Activated CD8-positive, alpha-beta T cell treated with anti-CD3 and anti-CD28 coated beads, Interleukin-2, amount 10 ng/mL, durations not matched to agents 7 days and 5 days (primary cell): ENCODE measurements around the gene KCNJ5. TPM values are rescaled to one million over a fixed set of nuclear protein-coding genes. Genes with fewer than 3 reads are reported as not detected.

ENCODE experiments used
- ATAC-seq: fragments of 150-1000 bp; cut with Tn5 transposase; one replicate; pipeline ENCODE4 v1.10.0; 2021; ENCODE audit warnings: moderate library complexity
- CTCF ChIA-PET: fragments of 350-600 bp; sonication (Branson Sonifier 250); formaldehyde crosslinking; loops from one replicate; lab custom pipeline; 2021; ENCODE audit warnings: antibody characterized with exemption; lab: Charles Lee
- POLR2A ChIA-PET: fragments of 350-600 bp; sonication (Branson Sonifier 250); formaldehyde crosslinking; loops from one replicate; lab custom pipeline; 2021; ENCODE audit warnings: antibody characterized with exemption; lab: Charles Lee
- DNase-seq: peaks from one replicate; pipeline ENCODE4 v3.0.0-alpha.2; 2020
- H3K27ac Mint-ChIP-seq: one replicate; pipeline ENCODE4 v1.8.0; 2021; ENCODE audit warnings: mild to moderate bottlenecking, mixed read lengths
- H3K27me3 Mint-ChIP-seq: one replicate; pipeline ENCODE4 v1.8.0; 2021; ENCODE audit warnings: low read depth, mixed read lengths
- H3K36me3 Mint-ChIP-seq: one replicate; pipeline ENCODE4 v1.8.0; 2021; ENCODE audit warnings: low read depth, mixed read lengths
- H3K4me1 Mint-ChIP-seq: one replicate; pipeline ENCODE4 v1.8.0; 2021; ENCODE audit warnings: low read depth, mixed read lengths
- H3K4me3 Mint-ChIP-seq: one replicate; pipeline ENCODE4 v1.8.0; 2021; ENCODE audit warnings: mild to moderate bottlenecking, mixed read lengths
- H3K9me3 Mint-ChIP-seq: one replicate; pipeline ENCODE4 v1.8.0; 2022; ENCODE audit warnings: mixed read lengths; ENCODE audit not compliant: insufficient read depth
- total RNA-seq, 2 experiments: library from RNA; stranded (reverse); gene quantifications; one replicate each; pipeline ENCODE4 v1.2.3, GENCODE V29; 2021

The KCNJ5 gene
- not detected for total RNA-seq

DNA sequence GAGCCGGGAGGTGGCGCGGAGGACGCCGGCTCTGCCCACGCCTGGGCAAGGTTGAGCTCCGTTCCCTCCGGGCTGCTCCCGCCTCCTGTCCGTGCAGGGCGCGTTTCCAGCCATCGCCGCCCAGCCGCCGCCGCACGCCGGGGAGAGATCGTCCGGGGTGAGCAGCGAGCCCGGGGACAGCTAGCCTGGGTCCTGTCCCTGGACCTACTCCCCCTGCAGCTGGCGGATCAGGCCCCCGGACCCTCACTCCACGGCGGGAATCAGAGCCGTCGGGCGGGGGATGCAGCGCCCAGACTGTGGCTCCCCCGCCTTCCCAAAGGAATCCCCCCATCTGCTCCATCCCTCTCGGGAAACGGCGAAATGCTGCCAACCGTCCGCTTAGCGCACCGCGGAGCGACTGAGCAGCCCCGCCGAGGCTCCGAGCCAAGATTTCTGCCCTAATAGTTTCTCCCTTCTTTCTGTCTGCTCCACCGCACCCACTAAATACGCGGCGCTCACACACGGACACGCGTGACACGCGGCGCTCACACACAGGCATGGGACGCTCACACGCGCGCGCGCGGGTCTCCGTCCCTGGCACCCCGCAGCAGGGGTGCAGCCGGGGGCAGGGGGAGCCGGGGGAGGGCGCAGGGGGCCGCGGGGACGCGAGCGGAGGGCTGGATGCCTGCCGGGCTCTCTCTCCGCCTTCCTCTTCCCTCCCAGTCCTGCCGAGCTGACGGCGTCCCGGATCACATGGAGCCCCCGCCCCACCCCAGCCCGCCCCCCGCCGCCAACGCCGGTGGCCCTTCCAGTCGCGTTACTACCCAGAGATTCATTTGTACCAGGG, at the start of gene KCNJ5:
Gene KCNJ5 (plus strand): TSS at position 814 of the 826 bp plus-strand sequence. CDS start 19,918 bp downstream, outside the sequence.
- Mint-ChIP-seq H3K4me3 (peak within 1 kb of the TSS; percentile 58), H3K27me3 (peaks cover 64% of the 10 kb centered on the region), H3K36me3 (no peaks in the 10 kb centered on the region), H3K9me3 (no peaks in the 10 kb centered on the region), H3K27ac (no peak within 1 kb of the TSS), H3K4me1 (peaks cover 30% of the 10 kb centered on the region)
- CTCF ChIA-PET: interaction anchor here (1.4 to 11.0 kb wide), 3 partner anchors 9 to 66 kb away, joined by 3 to 207 read pairs (median 3); no protein-coding TSS in a partner anchor
- DNase-seq (no peak), ATAC-seq (peak; percentile 35)
- POLR2A ChIA-PET: no interaction called here

DNA sequence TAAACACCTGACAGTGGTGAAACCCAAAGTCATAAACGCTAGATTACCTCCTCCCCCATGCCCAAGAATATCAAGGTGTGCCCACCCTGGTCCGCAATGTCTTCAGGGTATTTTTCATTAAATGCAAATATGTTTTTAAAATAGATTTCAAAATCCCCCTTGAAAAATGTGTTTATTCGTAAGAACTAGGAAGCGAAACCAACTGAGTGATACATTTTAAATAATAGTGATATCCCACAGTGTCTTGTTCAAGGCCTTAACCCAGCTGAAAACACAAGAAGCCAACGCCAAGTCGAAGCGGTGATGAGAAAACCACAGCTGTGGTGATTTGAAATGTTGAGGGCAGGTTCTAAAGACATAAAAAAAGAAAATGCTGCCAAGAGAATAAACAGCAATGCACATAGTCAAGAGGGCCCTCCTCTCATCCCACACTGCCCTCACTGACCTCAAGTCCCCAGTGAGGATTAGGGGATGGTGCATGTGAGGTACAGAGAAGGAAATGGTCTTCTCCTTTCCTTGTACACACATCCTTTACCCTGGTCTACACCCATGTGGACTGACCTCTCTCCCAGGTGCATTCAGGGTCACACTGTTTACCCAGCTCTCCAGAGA, 49.6 kb upstream of the KCNJ5 start:
- Mint-ChIP-seq H3K36me3 (peaks cover 3% of the 10 kb centered on the region), H3K27ac (no peak overlapping the region), H3K4me3 (no peak overlapping the region), H3K9me3 (no peaks in the 10 kb centered on the region), H3K27me3 (no peaks in the 10 kb centered on the region), H3K4me1 (peaks cover 51% of the 10 kb centered on the region)
- ChIA-PET CTCF (interaction anchor here (0.7 to 1.6 kb wide), 4 partner anchors 10 to 684 kb away, joined by 3 to 11 read pairs (median 5); no protein-coding TSS in a partner anchor), POLR2A (no interaction called here)
- ATAC-seq (peak; percentile 37), DNase-seq (no peak)

DNA sequence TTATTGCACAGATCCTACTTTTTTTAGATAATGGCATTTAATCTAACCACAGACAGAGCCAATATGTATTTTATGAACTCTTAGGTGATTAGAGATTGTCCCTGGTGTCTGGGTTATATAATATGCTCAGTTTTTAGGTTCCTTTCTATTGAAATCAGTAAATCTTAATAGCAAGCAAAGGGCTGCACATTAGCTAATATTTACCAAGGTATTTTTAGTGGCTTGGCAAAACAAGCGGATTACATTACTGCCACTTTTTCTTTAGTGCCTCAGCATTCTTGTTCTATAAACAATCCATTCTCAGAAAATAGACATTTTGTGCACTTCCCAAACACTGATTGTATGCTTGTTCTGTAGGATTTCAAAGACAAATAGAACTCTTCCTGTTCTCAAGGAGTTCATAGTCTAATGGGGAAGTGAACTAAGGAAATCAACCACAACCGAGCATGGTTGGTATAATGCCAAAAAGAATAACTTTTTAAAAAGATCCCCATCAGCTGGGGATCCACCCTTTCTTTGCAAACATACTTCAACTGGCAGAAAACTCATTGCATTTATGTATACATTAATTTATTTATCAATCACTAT, 47.9 kb upstream of the KCNJ5 start:
- Mint-ChIP-seq H3K36me3 (peaks cover under 1% of the 10 kb centered on the region), H3K4me1 (peaks cover 37% of the 10 kb centered on the region)
- POLR2A ChIA-PET: interaction anchor here (0.6 kb wide), 1 partner anchor 73 kb away, joined by 3 read pairs; no protein-coding TSS in a partner anchor

DNA sequence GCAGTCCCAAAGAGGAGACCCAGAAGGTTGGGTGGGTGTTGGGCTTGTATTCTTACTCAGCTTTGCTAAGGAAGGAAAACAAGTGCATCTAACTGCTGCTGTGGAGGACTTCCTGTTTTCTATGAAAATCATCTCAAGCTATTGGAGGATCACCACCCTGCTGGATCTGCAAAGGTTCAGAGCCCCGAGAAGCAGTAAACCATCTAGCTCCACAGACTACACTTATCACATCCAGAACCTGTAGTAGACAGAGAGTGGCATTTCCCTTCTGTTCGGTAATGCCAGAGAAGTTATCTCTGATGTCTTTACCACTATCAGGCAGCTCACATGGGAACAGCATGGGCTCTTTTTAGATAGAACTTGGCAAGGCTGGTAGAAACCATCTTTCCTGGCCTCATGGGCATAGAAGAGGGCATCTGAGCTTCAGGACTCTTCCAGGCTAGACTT, 45.8 kb upstream of the KCNJ5 start:
- ATAC-seq: peak; percentile 50
- H3K9me3 Mint-ChIP-seq: no peaks in the 10 kb centered on the region

More for the DNA sequence above, 47.9 kb upstream of the KCNJ5 start:
- CTCF ChIA-PET: interaction anchor here (1.1 to 7.0 kb wide), 5 partner anchors 12 to 685 kb away, joined by 3 to 61 read pairs (median 38); no protein-coding TSS in a partner anchor
- ATAC-seq (no peak), DNase-seq (no peak)
- H3K9me3 Mint-ChIP-seq: no peaks in the 10 kb centered on the region
- H3K27ac Mint-ChIP-seq: no peak overlapping the region
- no peaks in the 10 kb centered on the region for H3K27me3 Mint-ChIP-seq
- no peak overlapping the region for H3K4me3 Mint-ChIP-seq

DNA sequence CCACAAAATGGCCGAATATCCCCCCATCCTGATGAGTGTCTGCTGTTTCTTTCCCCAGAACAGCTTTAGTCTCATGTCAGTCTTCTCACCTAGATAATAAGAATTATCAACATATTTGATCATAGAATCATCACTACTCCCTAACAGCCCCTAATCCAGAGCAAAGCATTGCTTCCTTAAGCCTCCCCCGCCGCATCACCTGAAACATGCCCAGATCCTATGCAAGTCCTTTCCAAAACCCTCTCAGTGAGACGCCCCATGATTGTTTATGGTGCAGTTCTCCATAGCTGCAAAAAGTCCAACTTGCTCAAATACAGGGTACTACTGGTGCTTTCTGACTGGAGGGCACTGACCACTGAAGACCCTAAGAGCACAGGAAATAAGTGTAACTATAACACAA, 44.2 kb upstream of the KCNJ5 start:
- CTCF ChIA-PET: interaction anchor here (1.6 to 7.0 kb wide), 6 partner anchors 12 to 689 kb away, joined by 6 to 61 read pairs (median 32); no protein-coding TSS in a partner anchor
- ATAC-seq (no peak), DNase-seq (no peak)
- Mint-ChIP-seq H3K4me1 (peaks cover 26% of the 10 kb centered on the region), H3K36me3 (no peaks in the 10 kb centered on the region), H3K4me3 (no peak overlapping the region), H3K9me3 (no peaks in the 10 kb centered on the region), H3K27me3 (no peaks in the 10 kb centered on the region), H3K27ac (no peak overlapping the region)
- POLR2A ChIA-PET: no interaction called here

More for the DNA sequence above, 45.8 kb upstream of the KCNJ5 start:
- CTCF ChIA-PET: interaction anchor here (1.2 to 7.0 kb wide), 7 partner anchors 9 to 687 kb away, joined by 7 to 61 read pairs (median 14); no protein-coding TSS in a partner anchor
- H3K27me3 Mint-ChIP-seq: no peaks in the 10 kb centered on the region
- peaks cover 38% of the 10 kb centered on the region for H3K4me1 Mint-ChIP-seq
- no peak overlapping the region for H3K4me3 Mint-ChIP-seq
- POLR2A ChIA-PET: interaction anchor here (0.6 to 1.1 kb wide), 3 partner anchors 14 to 543 kb away, joined by 3 to 5 read pairs (median 4); no protein-coding TSS in a partner anchor
- H3K36me3 Mint-ChIP-seq: no peaks in the 10 kb centered on the region
- peak overlapping the region; percentile 71 for H3K27ac Mint-ChIP-seq
- DNase-seq: no peak

DNA sequence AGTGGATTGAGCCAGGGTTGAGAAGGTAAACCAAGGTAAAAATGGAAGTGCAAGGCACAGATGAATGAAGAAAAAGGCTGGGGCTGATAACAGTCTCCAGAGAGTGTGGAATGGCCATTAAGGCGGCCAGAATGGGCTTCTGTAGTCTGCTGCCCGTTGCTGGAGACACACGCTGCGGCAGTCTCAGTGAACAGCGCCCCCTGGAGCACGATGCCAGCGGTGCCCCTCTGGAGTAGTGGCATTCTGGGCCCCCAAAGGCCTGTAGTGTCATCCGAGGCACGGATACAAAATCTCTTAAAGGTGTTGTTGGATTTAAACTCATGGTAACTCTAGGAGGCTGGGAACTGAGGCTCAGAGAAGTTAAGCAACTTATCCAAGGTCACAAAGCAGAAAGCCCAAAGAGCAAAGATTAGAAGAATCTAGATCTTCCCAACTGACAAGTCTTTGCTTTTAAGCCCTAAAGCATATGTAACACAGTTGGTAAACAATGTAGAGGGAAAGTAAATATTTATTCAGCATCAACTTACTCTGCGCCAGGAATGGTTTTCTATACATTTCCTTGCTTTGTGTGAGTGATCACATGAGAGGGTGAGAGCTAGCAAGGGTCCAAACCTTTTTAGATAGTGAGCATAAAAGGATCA, 42.2 kb upstream of the KCNJ5 start:
- CTCF ChIA-PET: interaction anchor here (0.5 to 7.0 kb wide), 13 partner anchors 10 to 691 kb away, joined by 3 to 61 read pairs (median 4); no protein-coding TSS in a partner anchor
- no peak overlapping the region for H3K4me3 Mint-ChIP-seq
- ATAC-seq (peak; percentile 77), DNase-seq (peak; percentile 73)
- H3K36me3 Mint-ChIP-seq: no peaks in the 10 kb centered on the region
- H3K27me3 Mint-ChIP-seq: no peaks in the 10 kb centered on the region
- H3K27ac Mint-ChIP-seq: no peak overlapping the region
- H3K9me3 Mint-ChIP-seq: no peaks in the 10 kb centered on the region
- POLR2A ChIA-PET: no interaction called here
- peaks cover 23% of the 10 kb centered on the region for H3K4me1 Mint-ChIP-seq

DNA sequence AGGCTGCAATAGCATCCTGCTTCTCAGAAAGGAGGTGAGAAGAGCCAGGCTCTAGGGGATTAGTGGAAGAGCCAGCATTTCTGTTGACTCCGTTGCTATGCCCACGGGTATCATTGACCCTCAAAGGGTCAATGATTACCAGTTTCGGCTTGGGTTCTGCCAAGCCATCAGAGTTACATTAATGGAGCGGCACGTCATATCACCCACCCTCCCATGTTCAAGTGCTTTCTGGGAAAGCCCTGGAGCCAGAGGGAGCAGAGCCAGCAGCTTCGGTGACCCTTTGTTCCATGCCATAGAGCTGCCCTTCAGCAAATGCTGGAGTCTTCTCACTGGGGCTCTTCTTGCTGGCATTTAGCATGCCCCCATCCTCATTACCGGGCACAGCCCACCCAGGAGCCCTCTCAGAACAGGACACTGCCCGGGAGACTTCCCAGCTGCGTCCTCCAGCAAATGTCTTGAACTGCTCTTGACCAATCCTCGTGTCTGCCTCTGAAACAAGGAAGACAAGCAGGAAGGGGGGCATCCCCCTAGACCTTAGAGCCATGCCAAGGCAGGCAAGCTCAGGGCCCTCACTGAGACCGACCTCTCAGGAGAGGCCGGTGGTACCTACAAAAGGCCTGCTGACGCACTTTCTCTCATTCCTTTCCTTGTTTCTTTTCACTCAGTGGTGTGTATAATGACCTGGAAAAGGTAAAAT, 38.7 kb upstream of the KCNJ5 start:
- peaks cover 6% of the 10 kb centered on the region for H3K4me1 Mint-ChIP-seq
- ATAC-seq (no peak), DNase-seq (no peak)
- H3K36me3 Mint-ChIP-seq: no peaks in the 10 kb centered on the region
- H3K27me3 Mint-ChIP-seq: peaks cover 8% of the 10 kb centered on the region
- CTCF ChIA-PET: interaction anchor here (1.1 to 2.2 kb wide), 4 partner anchors 21 to 820 kb away, joined by 3 to 8 read pairs (median 6); no protein-coding TSS in a partner anchor
- no peak overlapping the region for H3K27ac Mint-ChIP-seq
- H3K9me3 Mint-ChIP-seq: no peaks in the 10 kb centered on the region
- H3K4me3 Mint-ChIP-seq: no peak overlapping the region
- POLR2A ChIA-PET: no interaction called here

DNA sequence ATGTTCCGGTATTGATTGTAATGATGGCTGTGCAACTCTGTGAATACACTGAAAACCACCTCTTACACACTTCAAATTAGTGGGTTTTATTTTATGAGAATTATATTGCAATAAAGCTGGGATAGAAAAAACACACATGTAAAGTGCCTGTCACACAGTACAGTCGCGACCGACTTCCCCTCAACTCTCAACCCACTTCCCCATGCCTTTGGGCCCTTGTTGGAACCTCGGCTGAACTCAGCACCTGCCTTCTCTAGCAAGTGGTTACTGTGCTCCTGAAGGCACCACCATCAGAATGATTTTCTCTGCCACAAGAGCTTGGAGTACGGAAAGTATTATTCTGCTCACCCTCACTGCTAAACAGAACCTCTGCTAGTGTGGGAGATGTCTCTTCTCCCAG, 37.6 kb upstream of the KCNJ5 start:
- no peak for DNase-seq
- no peak for ATAC-seq
- H3K27ac Mint-ChIP-seq: no peak overlapping the region
- CTCF ChIA-PET: interaction anchor here (1.9 to 2.3 kb wide), 2 partner anchors 8 to 22 kb away, joined by 8 to 9 read pairs; no protein-coding TSS in a partner anchor
- H3K4me3 Mint-ChIP-seq: no peak overlapping the region
- no peaks in the 10 kb centered on the region for H3K9me3 Mint-ChIP-seq
- POLR2A ChIA-PET: no interaction called here
- no peaks in the 10 kb centered on the region for H3K36me3 Mint-ChIP-seq
- H3K4me1 Mint-ChIP-seq: peaks cover 4% of the 10 kb centered on the region
- peaks cover 12% of the 10 kb centered on the region for H3K27me3 Mint-ChIP-seq

DNA sequence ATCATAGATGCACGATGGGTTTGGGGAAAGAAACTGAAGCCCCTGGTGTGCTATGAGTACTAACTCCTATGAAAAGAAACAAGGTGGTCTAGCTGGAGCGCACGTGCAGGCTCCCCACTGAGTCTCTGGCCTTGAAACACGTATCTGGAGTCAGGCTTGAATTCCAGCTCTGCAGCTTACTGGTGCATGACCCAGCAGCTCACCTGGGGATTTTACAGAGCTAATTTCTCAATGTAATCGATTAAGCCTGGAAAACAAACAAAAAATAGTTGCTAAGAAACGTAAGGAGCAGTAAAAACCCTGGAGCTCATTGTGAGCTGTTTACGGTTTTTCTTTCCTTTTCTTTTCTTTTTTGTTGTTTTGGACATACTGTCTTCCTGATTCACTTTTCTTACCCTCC, 36.3 kb upstream of the KCNJ5 start:
- POLR2A ChIA-PET: no interaction called here
- Mint-ChIP-seq H3K36me3 (no peaks in the 10 kb centered on the region), H3K27me3 (peaks cover 13% of the 10 kb centered on the region), H3K27ac (no peak overlapping the region), H3K9me3 (no peaks in the 10 kb centered on the region), H3K4me1 (peaks cover 3% of the 10 kb centered on the region), H3K4me3 (no peak overlapping the region)
- DNase-seq (no peak), ATAC-seq (no peak)
- CTCF ChIA-PET: interaction anchor here (0.7 to 2.3 kb wide), 7 partner anchors 9 to 697 kb away, joined by 3 to 9 read pairs (median 4); no protein-coding TSS in a partner anchor

DNA sequence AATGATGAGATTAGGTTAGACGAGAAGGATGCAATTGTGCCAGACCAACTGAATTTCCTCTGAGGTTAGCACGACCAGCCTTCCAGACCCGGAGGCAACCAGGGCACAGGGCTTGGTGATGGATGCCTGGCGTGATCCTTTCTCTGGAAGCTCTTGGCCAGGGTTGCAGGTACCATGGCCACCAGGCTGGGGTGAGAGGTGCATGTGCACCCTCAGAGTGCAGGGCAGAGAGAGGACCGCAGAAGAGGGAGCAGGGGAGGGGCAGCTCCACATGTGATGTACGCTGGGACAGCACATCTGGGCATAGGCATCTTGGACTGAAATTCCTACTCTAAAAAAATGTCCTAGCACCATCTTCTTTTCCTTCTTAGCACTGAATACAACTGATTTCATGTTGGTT, 34.9 kb upstream of the KCNJ5 start:
- DNase-seq: no peak

More for the DNA sequence above, 34.9 kb upstream of the KCNJ5 start:
- peaks cover 8% of the 10 kb centered on the region for H3K4me1 Mint-ChIP-seq
- peaks cover 13% of the 10 kb centered on the region for H3K27me3 Mint-ChIP-seq
- no peaks in the 10 kb centered on the region for H3K9me3 Mint-ChIP-seq
- ChIA-PET CTCF (interaction anchor here (0.9 to 3.8 kb wide), 3 partner anchors 24 to 699 kb away, joined by 3 to 24 read pairs (median 6); no protein-coding TSS in a partner anchor), POLR2A (no interaction called here)
- no peak for ATAC-seq
- no peak overlapping the region for H3K27ac Mint-ChIP-seq
- no peak overlapping the region for H3K4me3 Mint-ChIP-seq
- no peaks in the 10 kb centered on the region for H3K36me3 Mint-ChIP-seq
